ENCODE results near the gene CRTC1. TPM values are rescaled to one million over a fixed set of nuclear protein-coding genes. Genes with fewer than 3 reads are reported as not detected.

CRTC1 gene
- total RNA-seq, 1 experiment from 2014 or later, result 12.3 TPM

DNA sequence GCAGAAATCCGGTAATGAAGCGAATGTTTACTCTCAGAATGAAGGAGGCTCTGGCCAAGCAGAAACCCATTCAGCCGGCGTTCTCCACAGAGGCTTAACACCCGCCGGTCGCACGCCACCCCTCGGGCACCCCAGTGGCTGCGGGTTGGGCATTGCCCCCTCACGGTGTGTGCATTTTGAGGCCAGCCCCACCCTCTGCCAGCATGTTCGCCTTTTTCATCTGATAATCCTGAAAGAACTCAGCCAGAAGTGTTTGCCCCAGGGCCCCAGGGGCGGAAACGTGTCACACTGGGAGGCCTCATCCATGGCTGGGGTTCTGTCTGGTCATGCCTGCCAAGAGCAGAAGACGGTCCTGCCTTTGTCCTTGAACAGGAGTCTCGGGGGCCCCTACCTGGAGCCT is 73.4 kb downstream of the CRTC1 start (continued):
- TF ChIP-seq, protein P1, sequence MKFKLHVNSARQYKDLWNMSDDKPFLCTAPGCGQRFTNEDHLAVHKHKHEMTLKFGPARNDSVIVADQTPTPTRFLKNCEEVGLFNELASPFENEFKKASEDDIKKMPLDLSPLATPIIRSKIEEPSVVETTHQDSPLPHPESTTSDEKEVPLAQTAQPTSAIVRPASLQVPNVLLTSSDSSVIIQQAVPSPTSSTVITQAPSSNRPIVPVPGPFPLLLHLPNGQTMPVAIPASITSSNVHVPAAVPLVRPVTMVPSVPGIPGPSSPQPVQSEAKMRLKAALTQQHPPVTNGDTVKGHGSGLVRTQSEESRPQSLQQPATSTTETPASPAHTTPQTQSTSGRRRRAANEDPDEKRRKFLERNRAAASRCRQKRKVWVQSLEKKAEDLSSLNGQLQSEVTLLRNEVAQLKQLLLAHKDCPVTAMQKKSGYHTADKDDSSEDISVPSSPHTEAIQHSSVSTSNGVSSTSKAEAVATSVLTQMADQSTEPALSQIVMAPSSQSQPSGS (CRISPR knock-in tag; IDR thresholded peaks at IDR 0.05; ENCODE audit: borderline replicate concordance, low read depth), result no peak
- no peak for TF ChIP-seq NFE2L1 (CRISPR knock-in tag; IDR thresholded peaks at IDR 0.05)
- TF ChIP-seq EMX1 (CRISPR knock-in tag; IDR thresholded peaks at IDR 0.05), result no peak
- TF ChIP-seq, protein P2, sequence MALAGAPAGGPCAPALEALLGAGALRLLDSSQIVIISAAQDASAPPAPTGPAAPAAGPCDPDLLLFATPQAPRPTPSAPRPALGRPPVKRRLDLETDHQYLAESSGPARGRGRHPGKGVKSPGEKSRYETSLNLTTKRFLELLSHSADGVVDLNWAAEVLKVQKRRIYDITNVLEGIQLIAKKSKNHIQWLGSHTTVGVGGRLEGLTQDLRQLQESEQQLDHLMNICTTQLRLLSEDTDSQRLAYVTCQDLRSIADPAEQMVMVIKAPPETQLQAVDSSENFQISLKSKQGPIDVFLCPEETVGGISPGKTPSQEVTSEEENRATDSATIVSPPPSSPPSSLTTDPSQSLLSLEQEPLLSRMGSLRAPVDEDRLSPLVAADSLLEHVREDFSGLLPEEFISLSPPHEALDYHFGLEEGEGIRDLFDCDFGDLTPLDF (CRISPR knock-in tag; IDR thresholded peaks at IDR 0.05), result no peak

DNA sequence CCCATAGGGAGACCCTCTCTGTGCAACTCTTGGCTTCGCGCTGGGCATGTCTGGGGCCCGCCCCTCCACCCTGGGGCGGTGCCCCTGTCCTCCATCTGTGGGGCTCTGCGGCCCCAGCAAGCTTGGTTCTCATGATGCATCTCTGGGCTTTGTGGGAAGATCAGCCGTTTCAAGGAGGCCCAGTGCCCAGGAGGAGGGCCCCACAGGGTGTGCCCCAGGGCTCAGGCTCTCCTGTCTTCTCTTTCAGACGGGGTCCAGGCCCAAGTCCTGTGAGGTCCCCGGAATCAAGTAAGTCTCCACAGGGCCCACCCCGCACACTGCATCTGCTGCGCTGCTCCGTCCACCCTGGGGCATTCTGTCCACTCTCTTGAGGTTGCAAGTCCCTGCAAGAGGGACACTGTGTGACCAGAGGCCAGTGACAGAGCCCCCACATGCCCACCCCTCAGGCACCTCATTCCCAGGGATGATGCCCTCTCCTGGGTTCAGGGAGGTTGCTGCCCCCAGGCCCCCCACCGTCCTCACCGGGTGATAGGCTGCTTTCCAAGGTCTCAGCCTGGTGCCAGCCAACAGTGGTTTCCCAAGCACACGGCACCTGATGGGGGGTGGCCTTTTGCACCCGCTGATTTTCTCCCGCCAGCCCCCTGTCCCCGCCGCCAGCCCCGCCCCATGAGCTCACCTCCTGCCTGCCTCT is 76.0 kb downstream of the CRTC1 start:
- peaks cover 2% of the 10 kb centered on the region; the same call in 1 of the 2 replicates for H3K36me3 Mint-ChIP-seq
- DNase-seq (ENCODE audit: low spot score), result no peak
- POLR2A ChIA-PET, result no interaction called here
- no peaks in the 10 kb centered on the region for H3K9me3 Mint-ChIP-seq
- no peak for TF ChIP-seq GRHL2 (CRISPR knock-in tag; IDR thresholded peaks at IDR 0.05; ENCODE audit: insufficient replicate concordance, severe bottlenecking)
- TF ChIP-seq ZNF423 (CRISPR knock-in tag; IDR thresholded peaks at IDR 0.05), result no peak
- TF ChIP-seq PRRX2 (CRISPR knock-in tag; IDR thresholded peaks at IDR 0.05), result no peak
- TF ChIP-seq, protein P3, sequence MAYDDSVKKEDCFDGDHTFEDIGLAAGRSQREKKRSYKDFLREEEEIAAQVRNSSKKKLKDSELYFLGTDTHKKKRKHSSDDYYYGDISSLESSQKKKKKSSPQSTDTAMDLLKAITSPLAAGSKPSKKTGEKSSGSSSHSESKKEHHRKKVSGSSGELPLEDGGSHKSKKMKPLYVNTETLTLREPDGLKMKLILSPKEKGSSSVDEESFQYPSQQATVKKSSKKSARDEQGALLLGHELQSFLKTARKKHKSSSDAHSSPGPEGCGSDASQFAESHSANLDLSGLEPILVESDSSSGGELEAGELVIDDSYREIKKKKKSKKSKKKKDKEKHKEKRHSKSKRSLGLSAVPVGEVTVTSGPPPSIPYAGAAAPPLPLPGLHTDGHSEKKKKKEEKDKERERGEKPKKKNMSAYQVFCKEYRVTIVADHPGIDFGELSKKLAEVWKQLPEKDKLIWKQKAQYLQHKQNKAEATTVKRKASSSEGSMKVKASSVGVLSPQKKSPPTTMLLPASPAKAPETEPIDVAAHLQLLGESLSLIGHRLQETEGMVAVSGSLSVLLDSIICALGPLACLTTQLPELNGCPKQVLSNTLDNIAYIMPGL (CRISPR knock-in tag; IDR thresholded peaks at IDR 0.05), result no peak
- TF ChIP-seq ELF4 (CRISPR knock-in tag; IDR thresholded peaks at IDR 0.05; ENCODE audit: low read depth), result no peak
- TF ChIP-seq, protein P4, sequence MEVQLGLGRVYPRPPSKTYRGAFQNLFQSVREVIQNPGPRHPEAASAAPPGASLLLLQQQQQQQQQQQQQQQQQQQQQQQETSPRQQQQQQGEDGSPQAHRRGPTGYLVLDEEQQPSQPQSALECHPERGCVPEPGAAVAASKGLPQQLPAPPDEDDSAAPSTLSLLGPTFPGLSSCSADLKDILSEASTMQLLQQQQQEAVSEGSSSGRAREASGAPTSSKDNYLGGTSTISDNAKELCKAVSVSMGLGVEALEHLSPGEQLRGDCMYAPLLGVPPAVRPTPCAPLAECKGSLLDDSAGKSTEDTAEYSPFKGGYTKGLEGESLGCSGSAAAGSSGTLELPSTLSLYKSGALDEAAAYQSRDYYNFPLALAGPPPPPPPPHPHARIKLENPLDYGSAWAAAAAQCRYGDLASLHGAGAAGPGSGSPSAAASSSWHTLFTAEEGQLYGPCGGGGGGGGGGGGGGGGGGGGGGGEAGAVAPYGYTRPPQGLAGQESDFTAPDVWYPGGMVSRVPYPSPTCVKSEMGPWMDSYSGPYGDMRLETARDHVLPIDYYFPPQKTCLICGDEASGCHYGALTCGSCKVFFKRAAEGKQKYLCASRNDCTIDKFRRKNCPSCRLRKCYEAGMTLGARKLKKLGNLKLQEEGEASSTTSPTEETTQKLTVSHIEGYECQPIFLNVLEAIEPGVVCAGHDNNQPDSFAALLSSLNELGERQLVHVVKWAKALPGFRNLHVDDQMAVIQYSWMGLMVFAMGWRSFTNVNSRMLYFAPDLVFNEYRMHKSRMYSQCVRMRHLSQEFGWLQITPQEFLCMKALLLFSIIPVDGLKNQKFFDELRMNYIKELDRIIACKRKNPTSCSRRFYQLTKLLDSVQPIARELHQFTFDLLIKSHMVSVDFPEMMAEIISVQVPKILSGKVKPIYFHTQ (CRISPR knock-in tag; IDR thresholded peaks at IDR 0.05), result no peak
- TF ChIP-seq CBFB (CRISPR knock-in tag; IDR thresholded peaks at IDR 0.05; ENCODE audit: low read depth), result no peak
- TF ChIP-seq ZNF396 (CRISPR knock-in tag; IDR thresholded peaks at IDR 0.05; ENCODE audit: borderline replicate concordance), result no peak
- no peak for TF ChIP-seq MXD4 (CRISPR knock-in tag; IDR thresholded peaks at IDR 0.05; ENCODE audit: borderline replicate concordance)
- TF ChIP-seq RELA (CRISPR knock-in tag; IDR thresholded peaks at IDR 0.05; ENCODE audit: borderline replicate concordance), result no peak
- TF ChIP-seq FOXP1 (CRISPR knock-in tag; IDR thresholded peaks at IDR 0.05; ENCODE audit: borderline replicate concordance), result no peak
- H3K4me1 Mint-ChIP-seq, result peaks cover 2% of the 10 kb centered on the region; the same call in 1 of the 2 replicates
- no peak overlapping the region for H3K4me3 Mint-ChIP-seq
- CTCF ChIA-PET, result interaction anchor here (1.0 to 1.5 kb wide), 3 partner anchors 13 to 290 kb away, joined by 3 to 5 read pairs (median 3); no protein-coding TSS in a partner anchor
- ATAC-seq, result no peak
- H3K27ac Mint-ChIP-seq, result no peak overlapping the region
- H3K27me3 Mint-ChIP-seq (ENCODE audit: low read depth), result peaks cover 32% of the 10 kb centered on the region

DNA sequence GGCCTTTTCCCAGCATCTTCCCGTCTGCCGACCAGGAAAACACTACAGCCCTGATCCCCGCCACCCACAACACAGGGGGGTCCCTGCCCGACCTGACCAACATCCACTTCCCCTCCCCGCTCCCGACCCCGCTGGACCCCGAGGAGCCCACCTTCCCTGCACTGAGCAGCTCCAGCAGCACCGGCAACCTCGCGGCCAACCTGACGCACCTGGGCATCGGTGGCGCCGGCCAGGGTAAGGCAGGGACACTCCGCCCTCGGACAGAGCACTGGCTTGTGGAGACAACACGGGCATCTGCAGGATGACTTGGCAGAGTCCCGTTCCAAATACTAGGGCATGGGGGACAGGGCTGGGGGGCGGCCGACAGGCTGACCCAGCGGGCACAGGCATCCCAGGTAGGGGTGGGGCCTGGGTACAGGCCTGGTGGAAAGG is 76.5 kb downstream of the CRTC1 start:
- H3K4me1 Mint-ChIP-seq, result peaks cover 2% of the 10 kb centered on the region; the same call in 1 of the 2 replicates
- DNase-seq (ENCODE audit: low spot score), result no peak
- POLR2A ChIA-PET, result no interaction called here
- no peak overlapping the region for H3K4me3 Mint-ChIP-seq
- no peaks in the 10 kb centered on the region for H3K9me3 Mint-ChIP-seq
- no peaks in the 10 kb centered on the region for H3K36me3 Mint-ChIP-seq
- H3K27ac Mint-ChIP-seq, result no peak overlapping the region
- H3K27me3 Mint-ChIP-seq (ENCODE audit: low read depth), result peaks cover 37% of the 10 kb centered on the region
- CTCF ChIA-PET, result interaction anchor here (0.5 to 1.2 kb wide), 3 partner anchors 30 to 290 kb away, joined by 3 to 5 read pairs (median 4); no protein-coding TSS in a partner anchor
- ATAC-seq, result no peak
- TF ChIP-seq, protein P5, sequence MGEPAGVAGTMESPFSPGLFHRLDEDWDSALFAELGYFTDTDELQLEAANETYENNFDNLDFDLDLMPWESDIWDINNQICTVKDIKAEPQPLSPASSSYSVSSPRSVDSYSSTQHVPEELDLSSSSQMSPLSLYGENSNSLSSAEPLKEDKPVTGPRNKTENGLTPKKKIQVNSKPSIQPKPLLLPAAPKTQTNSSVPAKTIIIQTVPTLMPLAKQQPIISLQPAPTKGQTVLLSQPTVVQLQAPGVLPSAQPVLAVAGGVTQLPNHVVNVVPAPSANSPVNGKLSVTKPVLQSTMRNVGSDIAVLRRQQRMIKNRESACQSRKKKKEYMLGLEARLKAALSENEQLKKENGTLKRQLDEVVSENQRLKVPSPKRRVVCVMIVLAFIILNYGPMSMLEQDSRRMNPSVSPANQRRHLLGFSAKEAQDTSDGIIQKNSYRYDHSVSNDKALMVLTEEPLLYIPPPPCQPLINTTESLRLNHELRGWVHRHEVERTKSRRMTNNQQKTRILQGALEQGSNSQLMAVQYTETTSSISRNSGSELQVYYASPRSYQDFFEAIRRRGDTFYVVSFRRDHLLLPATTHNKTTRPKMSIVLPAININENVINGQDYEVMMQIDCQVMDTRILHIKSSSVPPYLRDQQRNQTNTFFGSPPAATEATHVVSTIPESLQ (CRISPR knock-in tag; IDR thresholded peaks at IDR 0.05), result no peak
- TF ChIP-seq GABPB1 (CRISPR knock-in tag; IDR thresholded peaks at IDR 0.05), result no peak
- no peak for TF ChIP-seq EMX1 (CRISPR knock-in tag; IDR thresholded peaks at IDR 0.05)
- no peak for TF ChIP-seq NR2C2 (CRISPR knock-in tag; IDR thresholded peaks at IDR 0.05)
- no peak for TF ChIP-seq JUN (CRISPR knock-in tag; IDR thresholded peaks at IDR 0.05)
- TF ChIP-seq, protein P6, sequence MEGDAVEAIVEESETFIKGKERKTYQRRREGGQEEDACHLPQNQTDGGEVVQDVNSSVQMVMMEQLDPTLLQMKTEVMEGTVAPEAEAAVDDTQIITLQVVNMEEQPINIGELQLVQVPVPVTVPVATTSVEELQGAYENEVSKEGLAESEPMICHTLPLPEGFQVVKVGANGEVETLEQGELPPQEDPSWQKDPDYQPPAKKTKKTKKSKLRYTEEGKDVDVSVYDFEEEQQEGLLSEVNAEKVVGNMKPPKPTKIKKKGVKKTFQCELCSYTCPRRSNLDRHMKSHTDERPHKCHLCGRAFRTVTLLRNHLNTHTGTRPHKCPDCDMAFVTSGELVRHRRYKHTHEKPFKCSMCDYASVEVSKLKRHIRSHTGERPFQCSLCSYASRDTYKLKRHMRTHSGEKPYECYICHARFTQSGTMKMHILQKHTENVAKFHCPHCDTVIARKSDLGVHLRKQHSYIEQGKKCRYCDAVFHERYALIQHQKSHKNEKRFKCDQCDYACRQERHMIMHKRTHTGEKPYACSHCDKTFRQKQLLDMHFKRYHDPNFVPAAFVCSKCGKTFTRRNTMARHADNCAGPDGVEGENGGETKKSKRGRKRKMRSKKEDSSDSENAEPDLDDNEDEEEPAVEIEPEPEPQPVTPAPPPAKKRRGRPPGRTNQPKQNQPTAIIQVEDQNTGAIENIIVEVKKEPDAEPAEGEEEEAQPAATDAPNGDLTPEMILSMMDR (IDR thresholded peaks at IDR 0.05), result no peak
- TF ChIP-seq, protein P7, sequence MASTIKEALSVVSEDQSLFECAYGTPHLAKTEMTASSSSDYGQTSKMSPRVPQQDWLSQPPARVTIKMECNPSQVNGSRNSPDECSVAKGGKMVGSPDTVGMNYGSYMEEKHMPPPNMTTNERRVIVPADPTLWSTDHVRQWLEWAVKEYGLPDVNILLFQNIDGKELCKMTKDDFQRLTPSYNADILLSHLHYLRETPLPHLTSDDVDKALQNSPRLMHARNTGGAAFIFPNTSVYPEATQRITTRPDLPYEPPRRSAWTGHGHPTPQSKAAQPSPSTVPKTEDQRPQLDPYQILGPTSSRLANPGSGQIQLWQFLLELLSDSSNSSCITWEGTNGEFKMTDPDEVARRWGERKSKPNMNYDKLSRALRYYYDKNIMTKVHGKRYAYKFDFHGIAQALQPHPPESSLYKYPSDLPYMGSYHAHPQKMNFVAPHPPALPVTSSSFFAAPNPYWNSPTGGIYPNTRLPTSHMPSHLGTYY (CRISPR knock-in tag; IDR thresholded peaks at IDR 0.05), result no peak
